C4-2B (cell line): ENCODE measurements around the gene SLC22A12.

Experiments
- H3K27ac ChIP-seq: fragments of 450-650 bp; 2 replicates; pipeline ENCODE4 v1.5.1; 2017
- ZFX ChIP-seq: fragments of 450-650 bp; IDR thresholded peaks from 2 replicates; pipeline ENCODE4 v1.6.1; 2017
- TF ChIP-seq, protein P1 (sequence below): fragments of 450-650 bp; conservative IDR thresholded peaks from 2 replicates; pipeline ENCODE4 v1.5.1; 2017; ENCODE audit warnings: mild to moderate bottlenecking

Gene SLC22A12

DNA sequence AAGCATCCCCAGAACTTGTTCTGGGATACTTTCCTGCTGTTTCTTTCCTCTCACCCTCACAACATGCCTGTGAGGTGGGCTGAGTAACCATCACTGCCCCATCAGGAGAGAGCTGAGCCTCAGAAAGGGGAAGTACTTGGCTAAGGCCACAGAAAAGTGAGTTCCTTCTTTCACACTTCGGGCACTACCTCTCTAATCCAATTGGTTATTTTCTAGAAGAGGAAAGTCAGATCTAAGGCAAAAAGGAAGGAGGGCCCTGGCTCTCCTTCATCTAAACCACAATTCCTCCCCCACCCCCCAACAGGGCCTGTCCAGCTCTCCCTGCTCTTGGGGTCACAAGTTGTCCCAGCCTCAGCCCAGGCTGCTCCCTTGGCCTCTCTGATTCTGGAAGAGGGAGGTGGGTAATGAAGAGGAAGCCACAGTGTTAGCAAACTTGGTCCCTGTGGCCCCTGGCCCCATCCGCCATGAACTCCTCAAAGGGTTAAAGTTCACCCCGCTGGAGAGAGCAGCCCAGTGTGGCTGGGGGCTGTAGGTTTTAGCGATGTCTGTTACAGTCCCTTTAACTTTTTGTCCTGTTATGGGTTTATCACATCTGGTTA lies 34.0 kb downstream of the SLC22A12 start:
- TF ChIP-seq, protein P1, sequence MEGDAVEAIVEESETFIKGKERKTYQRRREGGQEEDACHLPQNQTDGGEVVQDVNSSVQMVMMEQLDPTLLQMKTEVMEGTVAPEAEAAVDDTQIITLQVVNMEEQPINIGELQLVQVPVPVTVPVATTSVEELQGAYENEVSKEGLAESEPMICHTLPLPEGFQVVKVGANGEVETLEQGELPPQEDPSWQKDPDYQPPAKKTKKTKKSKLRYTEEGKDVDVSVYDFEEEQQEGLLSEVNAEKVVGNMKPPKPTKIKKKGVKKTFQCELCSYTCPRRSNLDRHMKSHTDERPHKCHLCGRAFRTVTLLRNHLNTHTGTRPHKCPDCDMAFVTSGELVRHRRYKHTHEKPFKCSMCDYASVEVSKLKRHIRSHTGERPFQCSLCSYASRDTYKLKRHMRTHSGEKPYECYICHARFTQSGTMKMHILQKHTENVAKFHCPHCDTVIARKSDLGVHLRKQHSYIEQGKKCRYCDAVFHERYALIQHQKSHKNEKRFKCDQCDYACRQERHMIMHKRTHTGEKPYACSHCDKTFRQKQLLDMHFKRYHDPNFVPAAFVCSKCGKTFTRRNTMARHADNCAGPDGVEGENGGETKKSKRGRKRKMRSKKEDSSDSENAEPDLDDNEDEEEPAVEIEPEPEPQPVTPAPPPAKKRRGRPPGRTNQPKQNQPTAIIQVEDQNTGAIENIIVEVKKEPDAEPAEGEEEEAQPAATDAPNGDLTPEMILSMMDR: no peak
- no peak for TF ChIP-seq ZFX
- H3K27ac ChIP-seq: no peak overlapping the region

DNA sequence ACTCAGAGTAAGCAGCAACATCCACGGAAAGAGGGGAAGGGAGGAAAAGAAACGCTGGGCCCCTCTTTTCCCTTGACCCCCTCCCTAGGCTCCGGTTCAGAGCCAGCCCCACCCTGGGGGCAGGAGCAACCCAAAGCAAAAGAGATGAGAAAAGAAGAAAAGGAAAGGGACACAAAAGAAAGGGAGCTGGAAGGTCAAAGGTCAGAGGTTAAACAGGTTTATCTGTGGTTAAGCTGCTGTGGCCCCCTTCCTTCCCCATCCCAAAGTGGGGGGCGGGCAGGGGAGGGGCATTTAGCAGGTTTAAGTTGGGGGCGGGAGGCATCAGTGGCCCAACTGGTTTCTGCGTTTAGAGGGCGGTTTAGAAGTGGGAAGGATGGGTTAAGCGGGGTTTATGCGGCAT lies 35.6 kb downstream of the SLC22A12 start:
- TF ChIP-seq, protein P1: no peak
- TF ChIP-seq ZFX: no peak
- no peak overlapping the region for H3K27ac ChIP-seq

DNA sequence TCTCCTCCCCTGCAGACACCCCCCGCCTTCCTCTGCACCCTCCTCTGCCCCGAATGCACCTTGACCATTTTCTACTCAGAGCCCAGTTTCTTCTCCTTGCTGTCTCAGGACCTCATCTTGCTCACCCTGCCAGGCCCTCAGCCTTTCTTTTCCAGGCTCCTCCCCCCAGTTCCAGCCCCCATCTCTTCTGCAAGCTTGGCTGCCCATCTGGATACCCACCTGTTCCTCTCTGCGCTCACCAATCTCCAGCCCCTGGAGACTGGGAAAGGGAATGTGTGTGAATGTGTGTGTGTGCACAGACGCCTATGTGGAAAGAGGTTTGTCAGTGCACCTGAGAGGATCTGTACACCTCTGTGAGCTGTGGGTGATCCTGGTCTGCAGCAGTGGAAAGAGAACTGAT lies 36.4 kb downstream of the SLC22A12 start:
- TF ChIP-seq, protein P1: no peak
- TF ChIP-seq ZFX: no peak
- H3K27ac ChIP-seq: no peak overlapping the region

DNA sequence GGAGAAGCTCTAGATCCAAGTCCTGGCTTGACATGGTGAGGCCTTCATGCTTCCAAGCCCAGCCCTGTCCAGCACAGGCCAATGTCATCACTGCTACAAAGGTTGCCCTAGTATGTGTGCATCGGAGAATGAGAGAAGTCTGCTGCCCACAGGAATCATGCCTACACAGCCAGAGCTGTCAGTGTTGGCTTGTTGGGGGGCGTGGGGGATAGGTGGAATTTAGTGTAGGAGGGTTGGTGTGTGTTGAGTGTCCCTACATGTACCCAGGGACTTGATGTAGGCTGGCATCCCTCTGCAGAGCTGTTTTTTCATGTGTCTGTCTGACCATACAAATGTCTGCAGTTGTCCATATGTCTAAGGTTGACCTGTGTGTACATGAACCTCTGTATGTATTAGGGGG lies 37.6 kb downstream of the SLC22A12 start:
- TF ChIP-seq, protein P1: no peak
- no peak for TF ChIP-seq ZFX
- no peak overlapping the region for H3K27ac ChIP-seq

DNA sequence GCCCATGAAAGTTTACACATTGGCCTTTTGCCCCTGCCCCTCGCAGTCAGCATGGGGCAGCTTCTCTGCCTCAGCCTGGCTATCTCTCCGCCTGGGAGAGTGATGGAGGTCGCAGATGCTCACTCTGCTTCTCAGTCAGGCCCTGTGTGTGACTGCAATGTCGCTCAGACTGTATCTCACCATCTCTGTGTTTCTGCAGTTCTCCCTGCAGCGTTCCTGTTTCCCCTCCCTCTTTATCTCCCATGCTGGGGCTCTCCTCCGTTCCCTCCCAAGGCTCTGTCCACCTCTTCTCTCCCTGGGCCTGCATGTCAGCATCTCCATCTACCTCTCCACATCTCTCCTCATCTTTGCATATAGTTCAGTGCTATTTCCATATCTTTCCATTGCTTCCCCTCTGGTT lies 38.1 kb downstream of the SLC22A12 start:
- TF ChIP-seq, protein P1: no peak
- no peak for TF ChIP-seq ZFX
- no peak overlapping the region for H3K27ac ChIP-seq

DNA sequence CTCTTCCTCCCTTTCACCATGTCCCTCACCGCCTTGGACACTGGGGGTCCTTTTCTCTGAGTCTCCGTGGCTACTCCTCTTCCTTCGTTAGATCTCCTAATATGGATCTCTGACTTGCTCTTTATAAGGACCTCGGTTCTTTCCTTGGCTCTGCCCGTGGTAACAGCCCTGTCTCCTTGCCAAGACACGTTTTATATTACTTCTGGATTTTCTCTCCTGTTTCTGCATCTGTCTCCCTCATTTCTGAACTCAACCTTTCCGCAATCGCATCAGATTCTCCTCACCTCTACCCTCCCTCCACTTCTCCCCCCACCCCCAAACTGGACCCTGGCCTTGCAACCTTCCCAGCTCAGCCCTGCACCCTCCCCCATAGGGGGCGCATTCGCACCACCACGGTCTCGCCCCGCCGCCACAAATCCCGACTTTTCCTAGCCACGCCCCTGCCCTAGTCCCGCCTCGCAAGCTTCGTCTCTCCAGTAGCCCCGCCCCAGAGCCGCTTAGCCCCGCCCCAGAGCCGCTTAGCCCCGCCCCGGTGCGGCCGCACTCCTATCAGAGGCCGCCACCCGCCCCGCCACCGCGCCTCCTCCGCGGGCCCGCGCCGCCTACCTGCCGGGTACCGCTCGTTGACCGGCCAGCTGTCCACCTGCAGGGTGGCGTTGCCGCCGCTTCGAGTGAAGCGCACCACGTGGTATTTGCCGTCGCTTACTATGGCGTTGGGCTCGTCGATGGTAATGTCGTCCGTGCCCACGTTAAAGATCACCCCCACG lies 39.0 kb downstream of the SLC22A12 start:
- TF ChIP-seq ZFX: no peak
- TF ChIP-seq, protein P1: no peak

DNA sequence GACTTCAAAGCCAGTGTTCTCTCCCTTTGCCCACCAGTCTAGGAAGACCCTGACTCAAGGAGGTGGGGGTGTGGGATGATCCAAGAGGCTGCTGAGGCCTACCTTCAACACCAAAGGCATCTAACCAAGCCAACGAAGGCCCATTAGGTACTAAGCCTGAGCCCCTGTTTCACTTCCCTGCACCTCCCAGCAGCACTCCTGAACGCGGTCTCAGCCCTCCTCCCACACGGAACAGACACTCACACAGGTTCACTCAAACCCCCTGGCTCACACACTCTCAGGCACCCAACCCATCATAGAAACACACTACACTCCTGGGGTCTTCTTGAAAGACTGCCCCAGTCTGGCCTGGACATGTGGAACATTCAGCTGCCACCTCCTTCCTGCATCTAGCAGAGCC lies 40.7 kb downstream of the SLC22A12 start:
- no peak overlapping the region for H3K27ac ChIP-seq
- TF ChIP-seq, protein P1: no peak
- TF ChIP-seq ZFX: no peak

More for the DNA sequence above, 39.0 kb downstream of the SLC22A12 start:
- H3K27ac ChIP-seq: no peak overlapping the region
